Frontal cortex (tissue), 4 donors: ENCODE data around the gene CDH23. TPM values are rescaled to one million over a fixed set of nuclear protein-coding genes. Genes with fewer than 3 reads are reported as not detected.
A peak's percentile ranks its signal among the peaks of the same experiment; 100 is the strongest.

ENCODE experiments used
- DNase-seq, 2 donors: peaks; one replicate each; pipeline ENCODE4 v3.0.0; 2012; ENCODE audit warnings: low spot score in 2 of 2
- FAIRE-seq: peaks from 2 replicates; lab custom pipeline; 2012; peaks lifted over from hg19 to GRCh38; lab: Jason Lieb, UNC
- total RNA-seq: library from RNA; depleted of rRNA; stranded (reverse); fragments of >200 nt; gene quantifications from one replicate; pipeline ENCODE4 v1.2.3, GENCODE V29; 2014
- donor health status: control.
- donor health status: control.
- donor health status: control.

The CDH23 gene
- total RNA-seq, 1 donor from 2014 or later, result 3.3 TPM

- FAIRE-seq (no peak), DNase-seq (no peak)
Observed at GRCh38 chr10:71836596-71836974, 439.9 kb downstream of the CDH23 start.

- DNase-seq, result no peak
- FAIRE-seq, result no peak
Observed at GRCh38 chr10:71837098-71837827, 440.5 kb downstream of the CDH23 start.

GRCh38 chr10:71838264-71839211 lies 441.8 kb downstream of the CDH23 start:
- DNase-seq (no peak), FAIRE-seq (no peak)

- FAIRE-seq (no peak), DNase-seq (peak in 1 of 2 donors; percentile 62)
Observed at GRCh38 chr10:71840177-71840957, 443.6 kb downstream of the CDH23 start.

GRCh38 chr10:71840958-71841335 lies 444.2 kb downstream of the CDH23 start:
- DNase-seq (no peak), FAIRE-seq (no peak)

GRCh38 chr10:71842422-71842821 lies 445.7 kb downstream of the CDH23 start:
- FAIRE-seq (no peak), DNase-seq (no peak)

GRCh38 chr10:71842856-71843686 lies 446.4 kb downstream of the CDH23 start:
- no peak for FAIRE-seq
- no peak for DNase-seq

GRCh38 chr10:71844084-71844483 lies 447.4 kb downstream of the CDH23 start:
- FAIRE-seq, result no peak

GRCh38 chr10:71844695-71845094 lies 448.0 kb downstream of the CDH23 start:
- FAIRE-seq, result no peak

More at GRCh38 chr10:71844084-71844483, 447.4 kb downstream of the CDH23 start:
- no peak for DNase-seq

GRCh38 chr10:71845410-71846405 lies 449.0 kb downstream of the CDH23 start:
- DNase-seq (no peak), FAIRE-seq (no peak)

More at GRCh38 chr10:71844695-71845094, 448.0 kb downstream of the CDH23 start:
- DNase-seq, result no peak

GRCh38 chr10:71846816-71847215 lies 450.1 kb downstream of the CDH23 start:
- DNase-seq (no peak), FAIRE-seq (no peak)

- FAIRE-seq, result no peak
- no peak for DNase-seq
Observed at GRCh38 chr10:71847418-71847817, 450.7 kb downstream of the CDH23 start.

GRCh38 chr10:71848325-71849275 lies 451.9 kb downstream of the CDH23 start:
- no peak for FAIRE-seq

GRCh38 chr10:71849461-71849908 lies 452.8 kb downstream of the CDH23 start:
- FAIRE-seq, result no peak
- no peak for DNase-seq

More at GRCh38 chr10:71848325-71849275, 451.9 kb downstream of the CDH23 start:
- DNase-seq, result no peak

GRCh38 chr10:71850021-71850742 lies 453.5 kb downstream of the CDH23 start:
- no peak for FAIRE-seq
- no peak for DNase-seq
